MM.1S (cell line): ENCODE results near the gene UFD1.

Experiments used
- EZH2 ChIP-seq: fragments of 300-600 bp; sonication (generic); optimal IDR thresholded peaks from 2 replicates; pipeline ENCODE3; 2017; ENCODE audit warnings: low read depth, mild to moderate bottlenecking, antibody characterized with exemption, low read length, mixed read lengths
- EZH2phosphoT487 ChIP-seq: fragments of 300-600 bp; sonication (generic); IDR thresholded peaks from 2 replicates; pipeline ENCODE4 v1.6.1; 2018; ENCODE audit warnings: antibody characterized with exemption, low read length
- TF ChIP-seq, protein P1 (sequence below): fragments of 300-600 bp; sonication (generic); IDR thresholded peaks from 2 replicates; pipeline ENCODE4 v1.5.1; 2016; ENCODE audit warnings: antibody characterized with exemption, low read length, mixed read lengths

DNA sequence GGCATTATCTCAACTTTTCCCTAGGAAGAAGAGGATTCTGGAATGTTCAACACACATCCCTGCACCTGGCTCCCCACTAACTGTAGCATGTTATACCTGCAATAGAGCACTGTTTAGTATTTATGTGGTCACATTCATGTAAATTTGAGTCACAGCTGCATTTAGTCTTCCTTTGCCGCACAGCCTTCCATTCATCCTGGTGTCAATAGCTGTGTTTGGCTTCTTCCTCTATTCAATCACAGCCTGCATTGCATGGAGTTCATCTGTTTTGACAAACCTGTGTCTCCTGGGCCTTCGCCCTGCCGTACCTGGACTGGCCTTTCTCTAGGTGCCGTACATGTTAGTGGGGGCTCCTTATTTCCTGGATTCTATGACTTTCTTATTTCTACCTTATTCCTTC lies 27.4 kb downstream of the UFD1 start:
- TF ChIP-seq, protein P1, sequence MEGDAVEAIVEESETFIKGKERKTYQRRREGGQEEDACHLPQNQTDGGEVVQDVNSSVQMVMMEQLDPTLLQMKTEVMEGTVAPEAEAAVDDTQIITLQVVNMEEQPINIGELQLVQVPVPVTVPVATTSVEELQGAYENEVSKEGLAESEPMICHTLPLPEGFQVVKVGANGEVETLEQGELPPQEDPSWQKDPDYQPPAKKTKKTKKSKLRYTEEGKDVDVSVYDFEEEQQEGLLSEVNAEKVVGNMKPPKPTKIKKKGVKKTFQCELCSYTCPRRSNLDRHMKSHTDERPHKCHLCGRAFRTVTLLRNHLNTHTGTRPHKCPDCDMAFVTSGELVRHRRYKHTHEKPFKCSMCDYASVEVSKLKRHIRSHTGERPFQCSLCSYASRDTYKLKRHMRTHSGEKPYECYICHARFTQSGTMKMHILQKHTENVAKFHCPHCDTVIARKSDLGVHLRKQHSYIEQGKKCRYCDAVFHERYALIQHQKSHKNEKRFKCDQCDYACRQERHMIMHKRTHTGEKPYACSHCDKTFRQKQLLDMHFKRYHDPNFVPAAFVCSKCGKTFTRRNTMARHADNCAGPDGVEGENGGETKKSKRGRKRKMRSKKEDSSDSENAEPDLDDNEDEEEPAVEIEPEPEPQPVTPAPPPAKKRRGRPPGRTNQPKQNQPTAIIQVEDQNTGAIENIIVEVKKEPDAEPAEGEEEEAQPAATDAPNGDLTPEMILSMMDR = no peak
- TF ChIP-seq EZH2 (no peak), EZH2phosphoT487 (no peak)
